HPDE6-E6E7 (cell line): ENCODE results near the gene IDH3B.

Experiments
- DNase-seq: peaks from one replicate; pipeline ENCODE4 v3.0.0; 2011; ENCODE audit warnings: missing footprints; ENCODE audit errors: extremely low spot score

IDH3B gene

DNA sequence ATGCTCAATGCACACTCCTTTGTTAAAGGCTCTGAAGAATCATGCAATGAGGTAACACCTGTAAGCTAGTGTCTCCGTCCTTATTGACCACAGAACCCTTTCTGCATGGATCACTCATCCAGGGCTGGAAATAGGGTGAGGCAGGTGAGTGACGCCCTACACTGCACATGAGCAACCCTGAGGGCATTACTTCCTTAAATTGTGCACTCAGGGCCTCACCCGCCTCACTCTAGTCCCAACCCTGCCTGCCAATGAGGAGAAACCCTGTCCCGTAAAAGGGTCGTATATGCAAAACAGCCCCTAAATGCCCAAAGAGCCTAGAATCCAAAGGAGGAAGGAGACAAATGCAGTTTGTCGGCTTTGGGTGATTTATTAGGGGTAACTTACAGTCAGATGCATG is 45.2 kb downstream of the IDH3B start:
- no peak for DNase-seq

DNA sequence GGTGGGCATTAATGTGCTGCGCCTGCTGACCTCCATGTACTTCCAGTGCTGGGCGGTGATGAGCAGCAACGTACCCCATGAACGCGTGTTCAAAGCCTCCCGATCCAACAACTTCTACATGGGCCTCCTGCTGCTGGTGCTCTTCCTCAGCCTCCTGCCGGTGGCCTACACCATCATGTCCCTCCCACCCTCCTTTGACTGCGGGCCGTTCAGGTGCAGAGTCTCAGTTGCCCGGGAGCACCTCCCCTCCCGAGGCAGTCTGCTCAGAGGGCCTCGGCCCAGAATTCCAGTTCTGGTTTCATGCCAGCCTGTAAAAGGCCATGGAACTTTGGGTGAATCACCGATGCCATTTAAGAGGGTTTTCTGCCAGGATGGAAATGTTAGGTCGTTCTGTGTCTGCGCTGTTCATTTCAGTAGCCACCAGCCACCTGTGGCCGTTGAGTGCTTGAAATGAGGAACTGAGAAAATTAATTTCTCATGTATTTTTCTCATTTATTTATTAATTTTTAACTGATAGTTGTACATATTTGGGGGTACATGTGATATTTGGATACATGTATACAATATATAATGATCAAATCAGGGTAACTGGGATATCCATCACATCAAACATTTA is 46.8 kb downstream of the IDH3B start:
- no peak for DNase-seq

DNA sequence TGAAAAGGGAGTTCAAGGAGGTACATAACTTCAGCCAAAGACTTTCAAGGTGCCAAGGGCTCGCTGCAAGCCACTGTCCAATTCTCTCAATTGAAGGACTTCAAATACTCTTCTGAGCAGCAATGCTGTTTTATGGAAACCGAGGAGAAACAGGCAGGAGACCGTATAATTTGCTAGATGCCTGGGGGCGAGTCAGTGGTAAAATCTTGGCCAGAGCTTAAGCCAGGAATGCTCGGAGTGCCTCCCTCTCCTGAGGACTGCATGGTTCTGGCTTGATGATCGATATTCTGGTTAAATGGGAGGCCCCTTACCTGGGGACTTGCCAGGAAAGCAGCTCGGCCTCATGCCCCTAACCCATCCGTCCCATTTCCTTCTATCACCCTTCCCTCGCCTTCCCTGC is 47.4 kb downstream of the IDH3B start:
- no peak for DNase-seq

DNA sequence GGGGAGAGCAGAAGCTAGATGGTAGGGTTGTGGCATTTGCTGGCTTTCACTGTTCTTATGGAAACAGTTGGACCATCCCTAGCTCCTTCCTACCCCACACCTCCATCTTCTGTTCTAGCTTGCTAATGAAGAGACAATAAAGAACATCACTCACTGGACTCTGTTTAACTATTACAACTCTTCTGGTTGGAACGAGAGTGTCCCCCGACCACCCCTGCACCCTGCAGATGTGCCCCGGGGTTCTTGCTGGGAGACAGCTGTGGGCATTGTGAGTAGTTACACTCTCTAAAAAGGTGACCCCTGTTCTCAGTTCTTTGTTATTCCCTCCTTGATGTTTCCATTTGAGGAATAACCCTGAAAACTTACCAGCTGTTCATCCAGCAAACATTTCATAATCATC is 51.9 kb downstream of the IDH3B start:
- no peak for DNase-seq

DNA sequence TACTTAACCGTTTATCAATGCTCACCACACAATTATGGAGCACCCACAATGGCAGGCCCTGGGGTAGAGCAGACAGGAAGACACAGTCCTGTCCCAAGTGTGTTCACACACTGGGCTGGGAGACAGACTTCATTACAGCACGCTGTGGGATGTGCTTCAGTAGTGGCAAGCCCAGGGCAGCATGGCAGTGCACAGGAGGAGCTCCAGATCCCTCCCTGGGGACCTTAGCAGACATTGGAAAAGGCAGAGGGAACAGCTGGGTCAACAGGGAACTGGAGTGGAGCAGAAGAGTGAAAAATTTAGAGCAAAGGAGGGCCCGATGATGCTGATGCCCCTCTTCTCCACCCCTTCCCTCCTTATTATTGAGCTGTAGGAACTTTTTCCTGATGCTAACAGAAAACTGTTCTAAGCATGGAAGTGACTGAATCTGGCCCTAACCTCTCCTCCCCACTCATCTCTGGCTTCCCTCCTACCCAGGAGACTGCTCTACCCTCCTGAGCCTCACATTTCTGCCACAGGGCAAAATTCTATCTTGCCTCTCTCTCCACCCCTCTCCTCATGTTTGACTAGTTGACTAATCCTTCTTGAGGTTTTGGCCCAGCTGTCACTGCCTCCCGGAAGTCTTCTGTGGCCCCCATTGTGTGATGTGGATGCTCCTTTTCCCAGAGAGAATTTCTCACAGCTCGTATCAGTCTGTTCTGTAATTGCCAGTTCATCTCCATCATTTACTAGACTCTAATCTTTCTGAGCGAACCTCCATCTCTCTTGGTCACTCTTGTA is 52.9 kb downstream of the IDH3B start:
- DNase-seq, result no peak

DNA sequence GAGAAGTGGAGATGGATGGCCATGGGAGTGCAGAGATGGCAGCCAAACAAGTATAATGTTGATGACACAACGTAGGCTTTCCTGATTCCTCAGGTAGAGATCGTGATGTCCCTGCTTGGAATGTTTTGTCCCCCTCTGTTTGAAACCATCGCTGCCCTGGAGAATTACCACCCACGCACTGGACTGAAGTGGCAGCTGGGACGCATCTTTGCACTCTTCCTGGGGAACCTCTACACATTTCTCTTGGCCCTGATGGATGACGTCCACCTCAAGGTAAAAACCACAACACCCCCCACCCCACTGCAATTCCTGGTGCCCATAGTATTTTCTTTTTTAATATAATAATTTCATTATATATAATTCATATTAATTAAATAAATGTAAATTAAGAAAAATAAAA is 53.7 kb downstream of the IDH3B start:
- DNase-seq, result no peak
